IMR-90 (cell line): ENCODE measurements around the gene SERPINI2. TPM values are rescaled to one million over a fixed set of nuclear protein-coding genes. Genes with fewer than 3 reads are reported as not detected.

Experiments used
- ATAC-seq: fragments of 200-7000 bp; cut with Tn5 transposase; 2 replicates; pipeline ENCODE4 v1.9.1; 2020; ENCODE audit warnings: low read depth, mild to moderate bottlenecking, moderate library complexity
- BruUV-seq: library from RNA; stranded (reverse); fragments of 400-500 nt; replicated peaks from 2 replicates; lab custom pipeline; 2021; lab: Mats Ljungman, UMichigan
- CTCF ChIA-PET: fragments of 300-600 bp; formaldehyde crosslinking; extraction: SDS; loops from one replicate; lab custom pipeline; 2021; ENCODE audit warnings: antibody characterized with exemption; lab: Yijun Ruan, JAX
- POLR2A ChIA-PET: fragments of 300-600 bp; sonication (Branson Sonifier 250); formaldehyde crosslinking; loops from one replicate; lab custom pipeline; 2022; ENCODE audit warnings: antibody characterized with exemption; ENCODE audit not compliant: unreplicated experiment; lab: Charles Lee
- DNase-seq: peaks from one replicate; pipeline ENCODE4 v3.0.0; 2013
- H2AFZ ChIP-seq: replicated peaks from 2 replicates; pipeline ENCODE3; 2013; ENCODE audit warnings: low read length, mild to moderate bottlenecking; ENCODE audit not compliant: poor library complexity
- H2AK5ac ChIP-seq: 2 replicates; pipeline ENCODE4 v1.6.1; 2013; ENCODE audit warnings: low read depth, low read length, inconsistent platforms
- H2AK9ac ChIP-seq: replicated peaks from 2 replicates; pipeline ENCODE3; 2013; ENCODE audit warnings: mild to moderate bottlenecking, low read depth, low read length, moderate library complexity; ENCODE audit not compliant: poor library complexity
- H2BK120ac ChIP-seq: 2 replicates; pipeline ENCODE4 v1.6.1; 2013; ENCODE audit warnings: low read depth, low read length, inconsistent platforms
- H2BK15ac ChIP-seq: 3 replicates; pipeline ENCODE4 v1.6.1; 2013; ENCODE audit warnings: low read depth, low read length, inconsistent platforms
- H2BK20ac ChIP-seq: 2 replicates; pipeline ENCODE4 v1.6.1; 2013; ENCODE audit warnings: low read depth, mild to moderate bottlenecking, inconsistent platforms, low read length, moderate library complexity
- H2BK5ac ChIP-seq: 2 replicates; pipeline ENCODE4 v1.6.1; 2013; ENCODE audit warnings: mild to moderate bottlenecking, low read depth, low read length, inconsistent platforms; ENCODE audit not compliant: poor library complexity, severe bottlenecking
- H3K14ac ChIP-seq: replicated peaks from 2 replicates; pipeline ENCODE4 v1.6.1; 2013; ENCODE audit warnings: low read depth, low read length, inconsistent platforms
- H3K18ac ChIP-seq: 2 replicates; pipeline ENCODE4 v1.6.1; 2013; ENCODE audit warnings: low read depth, low read length, control low read depth
- H3K23ac ChIP-seq: 2 replicates; pipeline ENCODE4 v1.6.1; 2013; ENCODE audit warnings: low read depth, low read length, inconsistent platforms
- H3K27ac ChIP-seq: 2 replicates; pipeline ENCODE4 v1.5.1; 2013; ENCODE audit warnings: mild to moderate bottlenecking, control low read depth, low read length; ENCODE audit not compliant: insufficient read depth
- H3K27me3 ChIP-seq: 2 replicates; pipeline ENCODE4 v1.6.1; 2013; ENCODE audit warnings: low read length; ENCODE audit not compliant: control insufficient read depth, insufficient read depth
- H3K36me3 ChIP-seq: 2 replicates; pipeline ENCODE4 v1.6.1; 2013; ENCODE audit warnings: low read length, mixed read lengths; ENCODE audit not compliant: control insufficient read depth, insufficient read depth
- H3K4ac ChIP-seq: 2 replicates; pipeline ENCODE4 v1.6.1; 2013; ENCODE audit warnings: low read depth, low read length, inconsistent platforms
- H3K4me1 ChIP-seq: 2 replicates; pipeline ENCODE4 v1.6.1; 2013; ENCODE audit warnings: low read length, mixed read lengths; ENCODE audit not compliant: control insufficient read depth, insufficient read depth
- H3K4me2 ChIP-seq: 2 replicates; pipeline ENCODE4 v1.6.1; 2013; ENCODE audit warnings: low read depth, mild to moderate bottlenecking, control low read depth, low read length, moderate library complexity
- H3K4me3 ChIP-seq: 2 replicates; pipeline ENCODE4 v1.5.1; 2013; ENCODE audit warnings: low read depth, mild to moderate bottlenecking, control low read depth, low read length, moderate library complexity; ENCODE audit not compliant: insufficient read depth
- H3K56ac ChIP-seq: 2 replicates; pipeline ENCODE4 v1.6.1; 2013; ENCODE audit warnings: low read length, inconsistent platforms; ENCODE audit not compliant: insufficient read depth; ENCODE audit errors: extremely low read depth
- H3K79me1 ChIP-seq, 2 experiments: 2 replicates each; pipeline ENCODE4 v1.6.1; 2013; ENCODE audit warnings: low read length in 2 of 2, inconsistent platforms in 1 of 2, low read depth in 1 of 2
- H3K9ac ChIP-seq: 2 replicates; pipeline ENCODE4 v1.6.1; 2013; ENCODE audit warnings: low read depth, low read length, control low read depth
- H3K9me1 ChIP-seq: 2 replicates; pipeline ENCODE4 v1.6.1; 2013; ENCODE audit warnings: low read length, inconsistent platforms; ENCODE audit not compliant: insufficient read depth
- H3K9me3 ChIP-seq: 2 replicates; pipeline ENCODE4 v1.6.1; 2013; ENCODE audit warnings: low read length; ENCODE audit not compliant: control insufficient read depth, insufficient read depth
- H4K20me1 ChIP-seq: 2 replicates; pipeline ENCODE4 v1.6.1; 2013; ENCODE audit warnings: low read length, inconsistent platforms; ENCODE audit not compliant: insufficient read depth
- H4K5ac ChIP-seq: 2 replicates; pipeline ENCODE4 v1.6.1; 2013; ENCODE audit warnings: mild to moderate bottlenecking, low read depth, low read length, control low read depth
- H4K8ac ChIP-seq, 2 experiments: 2 replicates each; pipeline ENCODE4 v1.6.1; 2013; ENCODE audit warnings: low read depth in 2 of 2, low read length in 2 of 2, control low read depth in 1 of 2, inconsistent platforms in 1 of 2
- H4K91ac ChIP-seq: 2 replicates; pipeline ENCODE4 v1.6.1; 2013; ENCODE audit warnings: low read depth, low read length, inconsistent platforms; ENCODE audit not compliant: insufficient read depth
- BHLHE40 ChIP-seq: fragments of 150-350 bp; IDR thresholded peaks from 2 replicates; pipeline ENCODE4 v1.6.1; 2016; ENCODE audit warnings: mild to moderate bottlenecking, low read depth, low read length
- CEBPB ChIP-seq: IDR thresholded peaks from 2 replicates; pipeline ENCODE4 v1.6.1; 2012; ENCODE audit warnings: low read depth, low read length, improper control_type of control experiment
- CHD1 ChIP-seq: IDR thresholded peaks from 2 replicates; pipeline ENCODE4 v1.6.1; 2012; ENCODE audit warnings: low read depth, low read length, improper control_type of control experiment
- CTCF ChIP-seq: conservative IDR thresholded peaks from 2 replicates; pipeline ENCODE4 v1.5.1; 2012; ENCODE audit warnings: mild to moderate bottlenecking, low read depth, low read length, improper control_type of control experiment
- ELK1 ChIP-seq: fragments of 150-350 bp; IDR thresholded peaks from 2 replicates; pipeline ENCODE4 v1.6.1; 2016; ENCODE audit warnings: low read depth, mild to moderate bottlenecking, low read length, moderate library complexity, borderline replicate concordance
- FOS ChIP-seq: fragments of 150-350 bp; IDR thresholded peaks from 2 replicates; pipeline ENCODE4 v1.6.1; 2016; ENCODE audit warnings: low read depth, low read length
- MAFK ChIP-seq: IDR thresholded peaks from 2 replicates; pipeline ENCODE4 v1.6.1; 2012; ENCODE audit warnings: low read depth, low read length, improper control_type of control experiment
- MAZ ChIP-seq: IDR thresholded peaks from 2 replicates; pipeline ENCODE4 v1.6.1; 2012; ENCODE audit warnings: low read depth, mild to moderate bottlenecking, low read length, improper control_type of control experiment, moderate library complexity, borderline replicate concordance
- NFE2L2 ChIP-seq: fragments of 150-350 bp; IDR thresholded peaks from 2 replicates; pipeline ENCODE4 v1.6.1; 2016; ENCODE audit warnings: low read depth, mild to moderate bottlenecking, low read length
- POLR2A ChIP-seq: IDR thresholded peaks from 2 replicates; pipeline ENCODE4 v1.6.1; 2012; ENCODE audit warnings: mild to moderate bottlenecking, low read depth, low read length
- RAD21 ChIP-seq: IDR thresholded peaks from 2 replicates; pipeline ENCODE4 v1.6.1; 2012; ENCODE audit warnings: low read length, improper control_type of control experiment
- RCOR1 ChIP-seq: IDR thresholded peaks from 2 replicates; pipeline ENCODE4 v1.6.1; 2012; ENCODE audit warnings: mild to moderate bottlenecking, low read length, improper control_type of control experiment; ENCODE audit not compliant: insufficient replicate concordance
- RFX5 ChIP-seq: IDR thresholded peaks from 2 replicates; pipeline ENCODE4 v1.8.0; 2012; ENCODE audit warnings: low read depth, mild to moderate bottlenecking, low read length, moderate library complexity
- SMC3 ChIP-seq: fragments of 150-350 bp; IDR thresholded peaks from 2 replicates; pipeline ENCODE4 v1.6.1; 2016; ENCODE audit warnings: low read depth, mild to moderate bottlenecking, antibody characterized with exemption, low read length, moderate library complexity
- USF2 ChIP-seq: fragments of 150-350 bp; IDR thresholded peaks from 2 replicates; pipeline ENCODE4 v1.6.1; 2017; ENCODE audit warnings: mild to moderate bottlenecking, antibody characterized with exemption, low read length, low read depth
- WGBS, 2 experiments: methylation state at CpG; one replicate each; pipeline versions ENCODE4 v1.1.5 to v1.1.7; 2013; ENCODE audit warnings: missing lambda C conversion rate in 2 of 2; ENCODE audit not compliant: insufficient read length in 1 of 2; ENCODE audit errors: extremely low coverage in 2 of 2; 5-methylcytosine and 5-hydroxymethylcytosine counted together
- dilution Hi-C: fragments of 300-500 bp; cut with HindIII; formaldehyde crosslinking; loops from one replicate; pipeline ENCODE4 v1.14.3; 2018; ENCODE audit warnings: low sequenced_read_pairs; ENCODE audit not compliant: unreplicated experiment
- in situ Hi-C: fragments of 300-500 bp; cut with MboI; formaldehyde crosslinking; loops from 3 replicates; pipeline ENCODE4 v1.14.3; 2019; ENCODE audit warnings: low sequenced_read_pairs, inconsistent platforms, mixed read lengths
- intact Hi-C: fragments of 100-400 bp; cut with micrococcal nuclease; formaldehyde crosslinking; loops from 2 replicates; pipeline ENCODE4 v1.10.0; 2022
- polyA plus RNA-seq, 3 experiments: library from polyadenylated mRNA; depleted of rRNA; stranded (reverse); fragments of >200 nt; gene quantifications; 2 replicates each; pipeline ENCODE4 v1.2.3, GENCODE V29; 2012; ENCODE audit warnings: low replicate concordance in 1 of 3
- total RNA-seq: library from RNA; depleted of rRNA; stranded (reverse); fragments of >200 nt; gene quantifications from 2 replicates; pipeline ENCODE4 v1.2.3, GENCODE V29; 2012

Gene SERPINI2
- total and polyA plus RNA-seq, 2 of the 4 experiments (the other 2 are of a cell fraction), result not detected

- H2AK9ac ChIP-seq, result no peak overlapping the region
- no peak overlapping the region for H2AFZ ChIP-seq
- H3K9me1 ChIP-seq, result no peaks in the 10 kb centered on the region
- H3K9ac ChIP-seq, result no peak overlapping the region
- POLR2A ChIA-PET, result no interaction called here
- H2BK5ac ChIP-seq, result no peak overlapping the region
- no peak overlapping the region for H2BK15ac ChIP-seq
- dilution Hi-C loops (no loop called here), in situ Hi-C loops (no loop called here), intact Hi-C loops (no loop called here)
- H3K56ac ChIP-seq, result no peak overlapping the region
- H2BK20ac ChIP-seq, result no peak overlapping the region
- H4K5ac ChIP-seq, result no peak overlapping the region
- BruUV-seq, result no TSS peak
- H2BK120ac ChIP-seq, result no peak overlapping the region
- no peak overlapping the region for H3K23ac ChIP-seq
- no peak for ATAC-seq
- no peak overlapping the region for H3K27ac ChIP-seq
- H3K4me2 ChIP-seq, result no peak overlapping the region
- DNase-seq, result no peak
- H3K14ac ChIP-seq, result no peak overlapping the region
- H4K8ac ChIP-seq, result no peak overlapping the region
- H3K79me1 ChIP-seq, result no peaks in the 10 kb centered on the region
- no peak overlapping the region for H2AK5ac ChIP-seq
- no peak for TF ChIP-seq MAZ
- no peak for TF ChIP-seq CTCF
- no peak for TF ChIP-seq SMC3
- TF ChIP-seq MAFK, result no peak
- TF ChIP-seq RAD21, result no peak
- no peak for TF ChIP-seq BHLHE40
- no peak for TF ChIP-seq RCOR1
- TF ChIP-seq CEBPB, result no peak
- no peak for TF ChIP-seq RFX5
- no peak for TF ChIP-seq CHD1
- TF ChIP-seq NFE2L2, result no peak
- TF ChIP-seq FOS, result no peak
- no peak for TF ChIP-seq ELK1
- TF ChIP-seq USF2, result no peak
- TF ChIP-seq POLR2A, result no peak
- WGBS, 2 experiments, result no CpG with 5 or more reads among the region's 2 CpGs
- no peak overlapping the region for H4K91ac ChIP-seq
- H3K4ac ChIP-seq, result no peak overlapping the region
- CTCF ChIA-PET, result no interaction called here
- 0 out of 2 replicates have a peak, but pooled peaks cover 2% of the 10 kb centered on the region for H3K9me3 ChIP-seq
- no peaks in the 10 kb centered on the region for H4K20me1 ChIP-seq
- H3K27me3 ChIP-seq, result no peaks in the 10 kb centered on the region
- H3K36me3 ChIP-seq, result no peaks in the 10 kb centered on the region
- H3K4me1 ChIP-seq, result no peaks in the 10 kb centered on the region
- no peak overlapping the region for H3K4me3 ChIP-seq
- no peak overlapping the region for H3K18ac ChIP-seq
These were observed 77.8 kb downstream of the SERPINI2 start for GRCh38 chr3:167396075-167396474.
